ENCODE measurements around the gene TMED4. TPM values are rescaled to one million over a fixed set of nuclear protein-coding genes. Genes with fewer than 3 reads are reported as not detected.

The TMED4 gene
- total RNA-seq, 4 donors from 2014 or later: 226 to 303 (median 254) TPM

GRCh38 chr7:44568771-44569560, 13.1 kb downstream of the TMED4 start:
- WGBS, 2 donors (ENCODE audit: low coverage in 1 of 2): 93 to 100% methylated on average over 1 to 16 of the region's 17 CpGs
- H3K27ac ChIP-seq: no peak overlapping the region
- peaks cover 7 to 15% (median 10%) of the 10 kb centered on the region in 4 donors for H3K4me1 ChIP-seq
- no peak for TF ChIP-seq EP300 (IDR thresholded peaks at IDR 0.05; ENCODE audit: low read depth)
- TF ChIP-seq, protein P1, sequence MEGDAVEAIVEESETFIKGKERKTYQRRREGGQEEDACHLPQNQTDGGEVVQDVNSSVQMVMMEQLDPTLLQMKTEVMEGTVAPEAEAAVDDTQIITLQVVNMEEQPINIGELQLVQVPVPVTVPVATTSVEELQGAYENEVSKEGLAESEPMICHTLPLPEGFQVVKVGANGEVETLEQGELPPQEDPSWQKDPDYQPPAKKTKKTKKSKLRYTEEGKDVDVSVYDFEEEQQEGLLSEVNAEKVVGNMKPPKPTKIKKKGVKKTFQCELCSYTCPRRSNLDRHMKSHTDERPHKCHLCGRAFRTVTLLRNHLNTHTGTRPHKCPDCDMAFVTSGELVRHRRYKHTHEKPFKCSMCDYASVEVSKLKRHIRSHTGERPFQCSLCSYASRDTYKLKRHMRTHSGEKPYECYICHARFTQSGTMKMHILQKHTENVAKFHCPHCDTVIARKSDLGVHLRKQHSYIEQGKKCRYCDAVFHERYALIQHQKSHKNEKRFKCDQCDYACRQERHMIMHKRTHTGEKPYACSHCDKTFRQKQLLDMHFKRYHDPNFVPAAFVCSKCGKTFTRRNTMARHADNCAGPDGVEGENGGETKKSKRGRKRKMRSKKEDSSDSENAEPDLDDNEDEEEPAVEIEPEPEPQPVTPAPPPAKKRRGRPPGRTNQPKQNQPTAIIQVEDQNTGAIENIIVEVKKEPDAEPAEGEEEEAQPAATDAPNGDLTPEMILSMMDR (IDR thresholded peaks at IDR 0.05): no peak
- TF ChIP-seq POLR2A (IDR thresholded peaks at IDR 0.05): no peak
- TF ChIP-seq POLR2AphosphoS5 (IDR thresholded peaks at IDR 0.05): no peak
- no peaks in the 10 kb centered on the region for H3K27me3 ChIP-seq
- intact Hi-C loops (cut with DNase I; ENCODE audit: low total_unique reads) (loop anchor here (10.0 kb wide), 1 partner anchor 334 kb away; no protein-coding TSS in a partner anchor), in situ Hi-C loops (cut with MboI; ENCODE audit: low pct_ligation_motif_present in 1 of 4, low pct_unique_long_range_greater_than_20kb in 1 of 4, low sequenced_read_pairs in 3 of 4) (loop anchor here in 1 of 4 donors (25.0 kb wide), 1 partner anchor 332 kb away; no protein-coding TSS in a partner anchor)
- H3K4me3 ChIP-seq: no peak overlapping the region
- DNase-seq: no peak
- peaks cover 0 to 52% (median 22%) of the 10 kb centered on the region in 4 donors for H3K36me3 ChIP-seq
- H3K9me3 ChIP-seq: no peaks in the 10 kb centered on the region

DNA sequence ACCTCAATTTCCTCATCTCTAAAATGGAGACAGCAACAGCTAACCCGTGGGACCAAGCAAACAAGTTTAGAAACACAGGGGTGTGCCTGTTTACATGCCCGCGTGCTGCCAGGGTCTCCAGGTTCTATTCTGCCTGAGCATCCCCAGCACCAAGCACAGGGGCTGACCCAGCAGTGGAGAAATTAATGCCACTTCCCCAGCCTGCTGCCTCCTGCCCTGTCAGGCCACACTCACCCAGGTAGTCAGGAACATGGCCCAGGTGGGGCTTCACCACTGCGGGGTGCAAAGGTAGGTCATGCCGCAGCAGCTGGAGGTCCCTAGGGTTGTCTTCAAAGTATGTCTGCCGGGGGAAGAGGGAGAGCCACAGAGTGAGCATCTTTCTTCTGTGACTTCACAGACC, 14.1 kb downstream of the TMED4 start:
- no peaks in the 10 kb centered on the region for H3K9me3 ChIP-seq
- intact Hi-C loops (cut with DNase I; ENCODE audit: low total_unique reads) (loop anchor here (10.0 kb wide), 1 partner anchor 333 kb away; no protein-coding TSS in a partner anchor), in situ Hi-C loops (cut with MboI; ENCODE audit: low pct_ligation_motif_present in 1 of 4, low pct_unique_long_range_greater_than_20kb in 1 of 4, low sequenced_read_pairs in 3 of 4) (loop anchor here in 1 of 4 donors (25.0 kb wide), 1 partner anchor 331 kb away; no protein-coding TSS in a partner anchor)
- H3K27me3 ChIP-seq: no peaks in the 10 kb centered on the region
- peaks cover 0 to 52% (median 22%) of the 10 kb centered on the region in 4 donors for H3K36me3 ChIP-seq
- H3K4me3 ChIP-seq: no peak overlapping the region
- DNase-seq: no peak
- H3K4me1 ChIP-seq: peaks cover 4 to 10% (median 7%) of the 10 kb centered on the region in 4 donors
- TF ChIP-seq POLR2AphosphoS5 (IDR thresholded peaks at IDR 0.05) (no peak), POLR2A (IDR thresholded peaks at IDR 0.05) (no peak), EP300 (IDR thresholded peaks at IDR 0.05; ENCODE audit: low read depth) (no peak)
- TF ChIP-seq, protein P1 (IDR thresholded peaks at IDR 0.05): no peak
- WGBS, 2 donors (ENCODE audit: low coverage in 1 of 2): 40 to 91% methylated on average over 1 to 6 of the region's 6 CpGs
- no peak overlapping the region for H3K27ac ChIP-seq

DNA sequence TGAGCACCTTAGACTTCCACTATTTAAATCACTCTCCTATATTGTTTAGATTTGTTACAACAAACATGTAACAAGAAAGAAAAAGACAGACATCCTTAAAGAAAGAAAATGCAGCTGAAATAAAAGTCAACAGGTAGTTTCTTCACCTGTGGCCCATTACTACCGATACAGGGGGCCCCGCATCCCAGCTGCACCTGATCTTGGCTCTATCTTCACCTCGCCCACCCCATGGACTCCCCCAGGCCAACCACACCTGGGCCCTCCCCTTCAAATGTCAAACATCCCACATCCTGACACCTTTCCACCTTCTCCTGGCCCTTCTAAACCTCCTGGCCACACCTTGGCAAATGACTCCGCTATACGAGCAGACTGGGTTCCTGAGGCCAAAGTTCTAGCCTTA, 15.4 kb downstream of the TMED4 start:
- H3K27ac ChIP-seq: no peak overlapping the region
- WGBS, 2 donors (ENCODE audit: low coverage in 1 of 2): 79 to 80% methylated on average over 5 of the region's 5 CpGs
- no peak for TF ChIP-seq POLR2A (IDR thresholded peaks at IDR 0.05)
- TF ChIP-seq, protein P1 (IDR thresholded peaks at IDR 0.05): no peak
- no peak for TF ChIP-seq EP300 (IDR thresholded peaks at IDR 0.05; ENCODE audit: low read depth)
- TF ChIP-seq POLR2AphosphoS5 (IDR thresholded peaks at IDR 0.05): no peak
- peaks cover 0 to 44% (median 22%) of the 10 kb centered on the region in 4 donors for H3K36me3 ChIP-seq
- H3K9me3 ChIP-seq: no peaks in the 10 kb centered on the region
- H3K4me1 ChIP-seq: peaks cover 0 to 7% (median 3%) of the 10 kb centered on the region in 4 donors
- in situ Hi-C loops (cut with MboI; ENCODE audit: low pct_ligation_motif_present in 1 of 4, low pct_unique_long_range_greater_than_20kb in 1 of 4, low sequenced_read_pairs in 3 of 4): loop anchor here in 1 of 4 donors (25.0 kb wide), 1 partner anchor 329 kb away; no protein-coding TSS in a partner anchor
- no peak overlapping the region for H3K4me3 ChIP-seq
- intact Hi-C loops (cut with DNase I; ENCODE audit: low total_unique reads): loop anchor here (10.0 kb wide), 1 partner anchor 332 kb away; no protein-coding TSS in a partner anchor
- H3K27me3 ChIP-seq: no peaks in the 10 kb centered on the region
- no peak for DNase-seq

Measured in transverse colon (tissue), 4 donors.